Vagina (tissue), 2 donors: ENCODE results near the gene TMC4.

Experiments used
- POLR2A ChIP-seq, 2 donors: fragments of 450-650 bp; IDR thresholded peaks; one replicate each; pipeline ENCODE4 v1.6.1; 2017; ENCODE audit warnings: antibody characterized with exemption in 2 of 2, mild to moderate bottlenecking in 2 of 2, moderate library complexity in 2 of 2
- POLR2AphosphoS5 ChIP-seq, 2 donors: sonication (generic); formaldehyde crosslinking; IDR thresholded peaks; one replicate each; pipeline ENCODE4 v1.9.0; 2017; ENCODE audit warnings: antibody characterized with exemption in 2 of 2, mild to moderate bottlenecking in 2 of 2, low read depth in 1 of 2; ENCODE audit not compliant: insufficient read depth in 1 of 2
- TF ChIP-seq, protein P1 (sequence below), 3 experiments: fragments of 450-650 bp in 2 of 3; fragments of 200-600 bp in 1 of 3; sonication (generic) in 1 of 3; IDR thresholded peaks; one replicate each; pipeline ENCODE4 v1.5.1; 2017 to 2019; ENCODE audit warnings: antibody characterized with exemption in 3 of 3, mild to moderate bottlenecking in 2 of 3, moderate library complexity in 2 of 3

DNA sequence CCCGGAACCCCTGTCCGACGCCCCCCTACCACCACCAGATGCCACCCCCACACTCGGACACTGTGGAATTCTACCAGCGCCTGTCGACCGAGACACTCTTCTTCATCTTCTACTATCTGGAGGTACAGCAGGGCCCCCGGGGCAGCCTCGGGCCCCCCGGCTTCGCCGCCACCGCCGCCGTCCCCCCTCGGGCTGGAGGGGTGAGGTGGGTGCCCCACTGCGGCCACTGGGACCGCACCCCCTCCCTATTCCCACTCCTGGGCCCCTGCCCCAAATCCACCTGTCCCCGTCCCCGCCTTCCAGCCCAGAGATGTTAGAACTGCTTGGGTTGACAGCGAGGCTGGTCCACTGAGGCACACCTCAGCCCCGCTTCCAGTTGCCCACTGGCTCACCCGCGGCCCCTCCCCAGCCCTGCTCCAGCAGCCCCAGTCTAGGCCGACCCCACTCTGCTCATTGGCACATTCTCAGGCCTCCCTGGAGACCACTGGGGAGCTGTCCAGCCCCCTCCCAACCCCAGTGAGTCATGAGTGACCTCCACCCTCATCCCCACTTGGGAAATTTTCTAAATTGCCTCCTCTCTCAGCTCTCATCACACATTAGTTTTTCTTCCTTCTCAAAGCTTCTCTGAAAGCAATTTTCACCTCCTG, 20.0 kb downstream of the TMC4 start:
- TF ChIP-seq POLR2A (IDR thresholded peaks at IDR 0.05) (no peak), POLR2AphosphoS5 (IDR thresholded peaks at IDR 0.05; ENCODE audit: insufficient read depth in 1 of 2, low read depth in 1 of 2) (no peak)
- TF ChIP-seq, protein P1, sequence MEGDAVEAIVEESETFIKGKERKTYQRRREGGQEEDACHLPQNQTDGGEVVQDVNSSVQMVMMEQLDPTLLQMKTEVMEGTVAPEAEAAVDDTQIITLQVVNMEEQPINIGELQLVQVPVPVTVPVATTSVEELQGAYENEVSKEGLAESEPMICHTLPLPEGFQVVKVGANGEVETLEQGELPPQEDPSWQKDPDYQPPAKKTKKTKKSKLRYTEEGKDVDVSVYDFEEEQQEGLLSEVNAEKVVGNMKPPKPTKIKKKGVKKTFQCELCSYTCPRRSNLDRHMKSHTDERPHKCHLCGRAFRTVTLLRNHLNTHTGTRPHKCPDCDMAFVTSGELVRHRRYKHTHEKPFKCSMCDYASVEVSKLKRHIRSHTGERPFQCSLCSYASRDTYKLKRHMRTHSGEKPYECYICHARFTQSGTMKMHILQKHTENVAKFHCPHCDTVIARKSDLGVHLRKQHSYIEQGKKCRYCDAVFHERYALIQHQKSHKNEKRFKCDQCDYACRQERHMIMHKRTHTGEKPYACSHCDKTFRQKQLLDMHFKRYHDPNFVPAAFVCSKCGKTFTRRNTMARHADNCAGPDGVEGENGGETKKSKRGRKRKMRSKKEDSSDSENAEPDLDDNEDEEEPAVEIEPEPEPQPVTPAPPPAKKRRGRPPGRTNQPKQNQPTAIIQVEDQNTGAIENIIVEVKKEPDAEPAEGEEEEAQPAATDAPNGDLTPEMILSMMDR (IDR thresholded peaks at IDR 0.05): no peak
